Muscle of leg (tissue), 11 donors: ENCODE measurements around the gene SLC29A1. TPM values are rescaled to one million over a fixed set of nuclear protein-coding genes. Genes with fewer than 3 reads are reported as not detected.
A peak's percentile ranks its signal among the peaks of the same experiment; 100 is the strongest.

ENCODE experiments used
- DNase-seq: peaks from one replicate; pipeline ENCODE4 v3.0.0; 2013
- H3K27ac ChIP-seq: one replicate; pipeline ENCODE4 v1.5.1; 2013; ENCODE audit warnings: mild to moderate bottlenecking, low read length, control low read depth
- H3K27me3 ChIP-seq: one replicate; pipeline ENCODE4 v1.6.1; 2013; ENCODE audit warnings: low read length; ENCODE audit not compliant: control insufficient read depth, insufficient read depth
- H3K36me3 ChIP-seq: one replicate; pipeline ENCODE4 v1.6.1; 2013; ENCODE audit warnings: low read length; ENCODE audit not compliant: control insufficient read depth, insufficient read depth
- H3K4me1 ChIP-seq: one replicate; pipeline ENCODE4 v1.6.1; 2013; ENCODE audit warnings: low read length; ENCODE audit not compliant: control insufficient read depth, insufficient read depth
- H3K4me3 ChIP-seq: one replicate; pipeline ENCODE4 v1.5.1; 2013; ENCODE audit warnings: low read length, control low read depth
- H3K9me3 ChIP-seq: replicated peaks from 2 replicates; pipeline ENCODE4 v1.6.1; 2013; ENCODE audit warnings: low read depth, low read length; ENCODE audit not compliant: control insufficient read depth
- WGBS: methylation state at CpG from one replicate; pipeline ENCODE4 v1.1.5; 2013; ENCODE audit warnings: missing lambda C conversion rate; ENCODE audit not compliant: insufficient coverage; 5-methylcytosine and 5-hydroxymethylcytosine counted together
- polyA plus RNA-seq, 8 donors: library from polyadenylated mRNA; unstranded; fragments of 120-200 nt; gene quantifications; one replicate each; pipeline versions ENCODE4 v1.2.1 to v1.2.3, GENCODE V29; 2013; ENCODE audit warnings: inconsistent platforms in 1 of 8, low replicate concordance in 1 of 8; ENCODE audit not compliant: insufficient read length in 8 of 8, insufficient read depth in 1 of 8
- total RNA-seq: library from RNA; stranded (reverse); fragments of 120-200 nt; gene quantifications from one replicate; pipeline ENCODE4 v1.2.4, GENCODE V29; 2013

Gene SLC29A1
- total and polyA plus RNA-seq, 9 donors, result 27.8 to 94.2 (median 67.5) TPM

GRCh38 chr6:44220913-44221290, 2.5 kb upstream of the SLC29A1 start:
- Histone ChIP-seq H3K27ac (peak overlapping the region; percentile 92), H3K4me3 (no peak overlapping the region), H3K36me3 (no peaks in the 10 kb centered on the region), H3K27me3 (no peaks in the 10 kb centered on the region), H3K9me3 (no peaks in the 10 kb centered on the region), H3K4me1 (peaks cover 87% of the 10 kb centered on the region)
- DNase-seq, result no peak
- WGBS, result 94% methylated on average over 2 of the region's 4 CpGs

GRCh38 chr6:44221291-44221960, 2.0 kb upstream of the SLC29A1 start:
- peaks cover 87% of the 10 kb centered on the region for H3K4me1 ChIP-seq
- H3K27ac ChIP-seq, result peak overlapping the region; percentile 92
- H3K9me3 ChIP-seq, result no peaks in the 10 kb centered on the region
- no peaks in the 10 kb centered on the region for H3K36me3 ChIP-seq
- no peak overlapping the region for H3K4me3 ChIP-seq
- DNase-seq, result peak; percentile 93
- no peaks in the 10 kb centered on the region for H3K27me3 ChIP-seq
- WGBS, result no CpG with 5 or more reads among the region's 4 CpGs

DNA sequence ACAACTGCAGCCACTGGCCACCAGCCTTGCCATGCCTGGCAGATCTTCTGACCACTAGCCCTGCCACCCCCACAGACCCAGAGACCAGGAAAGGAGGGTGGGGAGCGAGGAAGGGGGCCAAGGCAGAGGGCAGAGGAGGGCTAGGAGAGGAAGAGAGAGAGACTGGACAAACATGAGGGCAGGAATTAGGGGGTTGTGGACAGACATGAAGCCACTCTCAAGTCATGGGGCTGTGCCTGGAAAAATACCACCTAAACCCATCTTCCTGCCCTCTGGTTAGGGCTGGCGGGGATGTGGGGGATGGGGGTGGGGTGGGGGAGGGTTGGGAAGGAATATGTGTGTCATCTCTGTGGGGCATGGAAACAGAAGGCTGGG, 1.4 kb upstream of the SLC29A1 start:
- H3K27ac ChIP-seq, result peak overlapping the region; percentile 92
- H3K36me3 ChIP-seq, result no peaks in the 10 kb centered on the region
- WGBS, result no CpG with 5 or more reads among the region's 2 CpGs
- no peaks in the 10 kb centered on the region for H3K27me3 ChIP-seq
- no peaks in the 10 kb centered on the region for H3K9me3 ChIP-seq
- no peak for DNase-seq
- H3K4me3 ChIP-seq, result no peak overlapping the region
- peaks cover 87% of the 10 kb centered on the region for H3K4me1 ChIP-seq

GRCh38 chr6:44222486-44223318, 693 bp upstream of the SLC29A1 start:
- Histone ChIP-seq H3K4me3 (peak overlapping the region; percentile 42), H3K27me3 (no peaks in the 10 kb centered on the region), H3K4me1 (peaks cover 87% of the 10 kb centered on the region), H3K36me3 (peaks cover 7% of the 10 kb centered on the region), H3K9me3 (no peaks in the 10 kb centered on the region), H3K27ac (peak overlapping the region; percentile 92)
- WGBS, result 10% methylated on average over 10 of the region's 26 CpGs
- DNase-seq, result no peak

- WGBS, result 21% methylated on average over 6 of the region's 18 CpGs
- no peaks in the 10 kb centered on the region for H3K27me3 ChIP-seq
- peaks cover 22% of the 10 kb centered on the region for H3K36me3 ChIP-seq
- H3K4me1 ChIP-seq, result peaks cover 87% of the 10 kb centered on the region
- peak overlapping the region; percentile 51 for H3K4me3 ChIP-seq
- H3K27ac ChIP-seq, result peak overlapping the region; percentile 82
- no peak for DNase-seq
- no peaks in the 10 kb centered on the region for H3K9me3 ChIP-seq
Measured at GRCh38 chr6:44224029-44224964, 902 bp downstream of the SLC29A1 start.

- Histone ChIP-seq H3K9me3 (no peaks in the 10 kb centered on the region), H3K27me3 (no peaks in the 10 kb centered on the region), H3K36me3 (peaks cover 26% of the 10 kb centered on the region), H3K4me3 (no peak overlapping the region), H3K4me1 (peaks cover 84% of the 10 kb centered on the region), H3K27ac (peak overlapping the region; percentile 82)
- no peak for DNase-seq
- WGBS, result no CpG with 5 or more reads among the region's 4 CpGs
Measured at GRCh38 chr6:44224965-44225305, 1.5 kb downstream of the SLC29A1 start.

- H3K27ac ChIP-seq, result peak overlapping the region; percentile 78
- H3K9me3 ChIP-seq, result no peaks in the 10 kb centered on the region
- peaks cover 79% of the 10 kb centered on the region for H3K4me1 ChIP-seq
- no peaks in the 10 kb centered on the region for H3K27me3 ChIP-seq
- peaks cover 35% of the 10 kb centered on the region for H3K36me3 ChIP-seq
- 85% methylated on average over 7 of the region's 8 CpGs for WGBS
- DNase-seq, result no peak
- H3K4me3 ChIP-seq, result no peak overlapping the region
Measured at GRCh38 chr6:44225579-44226325, 2.4 kb downstream of the SLC29A1 start.

DNA sequence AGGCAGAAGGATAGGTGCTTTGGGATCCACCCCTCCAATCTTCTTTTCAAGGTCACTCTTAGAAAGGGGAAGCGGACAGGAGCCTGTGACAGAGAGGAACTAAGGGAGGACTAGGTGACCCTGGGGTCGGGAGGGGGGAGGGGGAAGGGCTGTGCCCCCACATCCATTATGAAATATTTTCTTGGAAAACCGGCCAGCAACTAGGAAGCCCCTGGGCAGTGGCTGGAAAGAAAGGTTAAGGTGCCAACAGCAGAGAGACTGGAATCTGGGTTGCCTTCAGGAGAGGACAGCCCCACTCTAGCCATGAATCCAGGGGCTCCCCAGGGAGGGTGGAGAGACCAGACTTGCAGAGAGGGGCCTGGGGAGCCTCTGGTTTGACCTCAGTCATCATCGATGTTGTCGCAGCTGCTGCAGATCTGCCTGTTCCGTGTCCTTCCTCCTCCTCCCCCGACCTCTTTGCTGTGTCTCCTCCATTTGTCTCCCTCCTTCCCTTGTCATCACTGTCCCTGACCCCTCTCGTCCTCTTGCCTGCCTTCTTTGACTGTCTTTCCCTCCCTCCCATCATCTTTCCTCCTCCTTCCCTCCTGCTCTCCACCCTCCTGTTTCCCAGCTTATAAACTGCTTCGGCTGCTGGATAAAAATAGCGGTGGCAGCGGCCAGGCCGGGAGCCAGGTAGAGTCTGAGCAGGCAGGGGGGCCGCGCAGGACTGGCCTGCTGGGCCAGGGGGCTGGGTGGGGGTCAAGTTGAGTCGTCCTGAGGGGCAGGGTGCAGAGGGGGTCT, 3.2 kb downstream of the SLC29A1 start:
- peak; percentile 60 for DNase-seq
- Histone ChIP-seq H3K36me3 (peaks cover 42% of the 10 kb centered on the region), H3K4me3 (peak overlapping the region; percentile 5), H3K4me1 (peaks cover 70% of the 10 kb centered on the region), H3K9me3 (no peaks in the 10 kb centered on the region), H3K27ac (peak overlapping the region; percentile 78), H3K27me3 (no peaks in the 10 kb centered on the region)
- 12% methylated on average over 9 of the region's 15 CpGs for WGBS

- H3K27ac ChIP-seq, result peak overlapping the region; percentile 78
- DNase-seq, result peak; percentile 59
- peaks cover 48% of the 10 kb centered on the region for H3K36me3 ChIP-seq
- H3K4me3 ChIP-seq, result peak overlapping the region; percentile 5
- WGBS, result 44% methylated on average over 6 of the region's 7 CpGs
- H3K9me3 ChIP-seq, result no peaks in the 10 kb centered on the region
- no peaks in the 10 kb centered on the region for H3K27me3 ChIP-seq
- H3K4me1 ChIP-seq, result peaks cover 63% of the 10 kb centered on the region
Measured at GRCh38 chr6:44227148-44227793, 3.9 kb downstream of the SLC29A1 start.
